GM23338 (cell line): ENCODE data around the gene FN1. TPM values are rescaled to one million over a fixed set of nuclear protein-coding genes. Genes with fewer than 3 reads are reported as not detected.

Source experiments
- ATAC-seq: fragments of 200-7000 bp; cut with Tn5 transposase; 3 replicates; pipeline ENCODE4 v1.9.1; 2020
- DNase-seq: peaks from one replicate; pipeline ENCODE4 v3.0.0-alpha.2; 2015; ENCODE audit warnings: low spot score
- H2AFZ ChIP-seq: fragments of 200-600 bp; sonication (generic); 2 replicates; pipeline ENCODE4 v1.8.0; 2016; ENCODE audit warnings: antibody characterized with exemption, mild to moderate bottlenecking, moderate library complexity
- H3F3A ChIP-seq: fragments of 200-600 bp; sonication (generic); replicated peaks from 2 replicates; pipeline ENCODE4 v1.8.0; 2017; ENCODE audit warnings: antibody characterized with exemption, mixed run types, low read depth
- H3K27ac ChIP-seq: fragments of 200-600 bp; sonication (generic); 2 replicates; pipeline ENCODE4 v1.6.1; 2016; ENCODE audit warnings: low read depth
- H3K27me3 ChIP-seq: fragments of 200-600 bp; sonication (generic); 2 replicates; pipeline ENCODE4 v1.8.0; 2016; ENCODE audit warnings: mild to moderate bottlenecking, mixed run types, moderate library complexity; ENCODE audit not compliant: insufficient read depth
- H3K36me3 ChIP-seq: fragments of 200-600 bp; sonication (generic); 2 replicates; pipeline ENCODE4 v1.8.0; 2016; ENCODE audit warnings: mild to moderate bottlenecking; ENCODE audit not compliant: insufficient read depth
- H3K4me1 ChIP-seq: fragments of 200-600 bp; sonication (generic); 2 replicates; pipeline ENCODE4 v1.8.0; 2016; ENCODE audit warnings: mild to moderate bottlenecking, moderate library complexity; ENCODE audit not compliant: insufficient read depth
- H3K4me2 ChIP-seq: fragments of 200-600 bp; sonication (generic); 2 replicates; pipeline ENCODE4 v1.7.1; 2017; ENCODE audit warnings: mixed run types
- H3K4me3 ChIP-seq: fragments of 200-600 bp; sonication (generic); 2 replicates; pipeline ENCODE4 v1.6.1; 2016; ENCODE audit warnings: mixed run types
- H3K79me2 ChIP-seq: fragments of 200-600 bp; sonication (generic); replicated peaks from 2 replicates; pipeline ENCODE4 v1.8.0; 2017; ENCODE audit warnings: mild to moderate bottlenecking; ENCODE audit not compliant: insufficient read depth
- H3K9me2 ChIP-seq: fragments of 200-600 bp; sonication (generic); 2 replicates; pipeline ENCODE4 v1.8.0; 2017; ENCODE audit not compliant: insufficient read depth
- H4K20me1 ChIP-seq: fragments of 200-600 bp; sonication (generic); replicated peaks from 2 replicates; pipeline ENCODE4 v1.8.0; 2017; ENCODE audit warnings: mild to moderate bottlenecking; ENCODE audit not compliant: insufficient read depth
- H3K27ac Mint-ChIP-seq: 2 replicates; pipeline ENCODE4 v1.8.0; 2020; ENCODE audit warnings: inconsistent platforms, mild to moderate bottlenecking, moderate library complexity, mixed read lengths
- H3K27me3 Mint-ChIP-seq: 3 replicates; pipeline ENCODE4 v1.8.0; 2022; ENCODE audit warnings: low read depth, mild to moderate bottlenecking, moderate library complexity, mixed read lengths, inconsistent platforms; ENCODE audit not compliant: insufficient read depth, poor library complexity
- H3K36me3 Mint-ChIP-seq: 3 replicates; pipeline ENCODE4 v1.8.0; 2021; ENCODE audit warnings: low read depth, mild to moderate bottlenecking, inconsistent platforms, moderate library complexity, mixed read lengths
- H3K4me1 Mint-ChIP-seq: 3 replicates; pipeline ENCODE4 v1.8.0; 2020; ENCODE audit warnings: mild to moderate bottlenecking, inconsistent platforms, mixed read lengths
- H3K4me3 Mint-ChIP-seq: 3 replicates; pipeline ENCODE4 v1.8.0; 2021; ENCODE audit warnings: moderate library complexity, mild to moderate bottlenecking, inconsistent platforms, mixed read lengths
- H3K9me3 Mint-ChIP-seq: 3 replicates; pipeline ENCODE4 v1.8.0; 2020; ENCODE audit warnings: moderate library complexity, mild to moderate bottlenecking, inconsistent platforms, mixed read lengths
- CREB1 ChIP-seq: fragments of 250-450 bp; sonication (Bioruptor Pico); IDR thresholded peaks from 2 replicates; pipeline ENCODE4 v1.5.0; 2020; ENCODE audit warnings: low read depth, mild to moderate bottlenecking, moderate library complexity
- CTCF ChIP-seq, 2 experiments: fragments of 200-600 bp in 1 of 2; sonication (generic) in 1 of 2; conservative IDR thresholded peaks; 2 replicates each; pipeline versions ENCODE4 v1.5.1 to v1.6.1; 2016 to 2017; ENCODE audit warnings: antibody characterized with exemption in 2 of 2, low read depth in 2 of 2, mild to moderate bottlenecking in 2 of 2, moderate library complexity in 1 of 2
- ETS1 ChIP-seq: IDR thresholded peaks from 2 replicates; pipeline ENCODE4 v1.6.1; 2016; ENCODE audit warnings: antibody characterized with exemption
- EZH2 ChIP-seq: fragments of 200-600 bp; sonication (generic); IDR thresholded peaks from one replicate; pipeline ENCODE4 v1.8.0; 2017; ENCODE audit warnings: antibody characterized with exemption, mild to moderate bottlenecking, low read depth; ENCODE audit not compliant: unreplicated experiment
- JUNB ChIP-seq: IDR thresholded peaks from one replicate; pipeline ENCODE4 v1.6.1; 2016; ENCODE audit warnings: antibody characterized with exemption; ENCODE audit not compliant: unreplicated experiment
- NANOG ChIP-seq: IDR thresholded peaks from 2 replicates; pipeline ENCODE4 v1.6.1; 2016; ENCODE audit warnings: antibody characterized with exemption, borderline replicate concordance
- REST ChIP-seq: IDR thresholded peaks from one replicate; pipeline ENCODE4 v1.6.1; 2018; ENCODE audit warnings: antibody characterized with exemption; ENCODE audit not compliant: unreplicated experiment
- STAT1 ChIP-seq: IDR thresholded peaks from one replicate; pipeline ENCODE4 v1.6.1; 2016; ENCODE audit warnings: antibody characterized with exemption; ENCODE audit not compliant: unreplicated experiment
- ZNF114 ChIP-seq: fragments of 250-450 bp; sonication (Bioruptor Pico); IDR thresholded peaks from 2 replicates; pipeline ENCODE4 v1.5.0; 2020; ENCODE audit warnings: mild to moderate bottlenecking, moderate library complexity
- ZNF331 ChIP-seq: fragments of 250-450 bp; sonication (Bioruptor Pico); IDR thresholded peaks from 2 replicates; pipeline ENCODE4 v1.5.0; 2020; ENCODE audit warnings: low read depth, mild to moderate bottlenecking, moderate library complexity
- ZNF462 ChIP-seq: fragments of 250-450 bp; sonication (Bioruptor Pico); IDR thresholded peaks from 2 replicates; pipeline ENCODE4 v1.5.0; 2020; ENCODE audit warnings: mild to moderate bottlenecking, moderate library complexity
- polyA plus RNA-seq: library from polyadenylated mRNA; unstranded; fragments of >200 nt; fragmentation: Nextera tagmentation; extraction: Ambion mirVana; gene quantifications from 2 replicates; pipeline ENCODE4 v1.2.1, GENCODE V29; 2016
- total RNA-seq: library from RNA; depleted of rRNA; stranded (reverse); fragments of >200 nt; shearing (Covaris generic); gene quantifications from 2 replicates; pipeline ENCODE4 v1.2.3, GENCODE V29; 2014

FN1 gene
- total and polyA plus RNA-seq, 2 experiments from 2014 or later, result 79.6 to 255 TPM

GRCh38 chr2:215369181-215369760 is 66.6 kb downstream of the FN1 start (continued):
- TF ChIP-seq NANOG (no peak), ZNF114 (CRISPR knock-in tag) (no peak)

GRCh38 chr2:215368493-215368809 is 67.4 kb downstream of the FN1 start:
- Histone ChIP-seq H4K20me1 (no peaks in the 10 kb centered on the region; the same call in 1 of the 2 replicates), H3K4me3 (no peak overlapping the region), H3K79me2 (no peaks in the 10 kb centered on the region), H2AFZ (no peak overlapping the region), H3K9me2 (no peaks in the 10 kb centered on the region; the same call in 1 of the 2 replicates), H3F3A (no peaks in the 10 kb centered on the region), H3K36me3 (peaks cover 50% of the 10 kb centered on the region; the same call in 1 of the 2 replicates), H3K4me2 (no peak overlapping the region), H3K27ac (no peak overlapping the region), H3K4me1 (no peaks in the 10 kb centered on the region), H3K27me3 (no peaks in the 10 kb centered on the region)
- Mint-ChIP-seq H3K4me1 (peaks cover 6% of the 10 kb centered on the region; the same call in 2 of the 3 replicates), H3K36me3 (peaks cover 43% of the 10 kb centered on the region), H3K9me3 (no peaks in the 10 kb centered on the region), H3K27ac (no peak overlapping the region), H3K27me3 (no peaks in the 10 kb centered on the region), H3K4me3 (no peak overlapping the region)
- ATAC-seq (no peak), DNase-seq (no peak)
- TF ChIP-seq JUNB, result no peak
- TF ChIP-seq ZNF462 (CRISPR knock-in tag), result no peak
- TF ChIP-seq ETS1, result no peak
- no peak for TF ChIP-seq CREB1 (CRISPR knock-in tag)
- no peak for TF ChIP-seq ZNF114 (CRISPR knock-in tag)
- TF ChIP-seq REST, result no peak
- TF ChIP-seq STAT1, result no peak
- no peak for TF ChIP-seq CTCF (conservative IDR thresholded peaks at IDR 0.05; ENCODE audit: low read depth in 2 of 2)
- TF ChIP-seq EZH2, result no peak
- no peak for TF ChIP-seq NANOG
- TF ChIP-seq ZNF331 (CRISPR knock-in tag), result no peak
